B cell (primary cell): Measurements from ENCODE around the gene SOAT2. TPM values are rescaled to one million over a fixed set of nuclear protein-coding genes. Genes with fewer than 3 reads are reported as not detected.

ENCODE experiments used
- ATAC-seq: fragments of 200-7000 bp; cut with Tn5 transposase; one replicate; pipeline ENCODE4 v1.10.0; 2021; ENCODE audit warnings: low read depth, mild to moderate bottlenecking, moderate number of reproducible peaks, moderate library complexity
- CTCF ChIA-PET: fragments of 350-600 bp; sonication (Branson Sonifier 250); formaldehyde crosslinking; loops from one replicate; lab custom pipeline; 2021; ENCODE audit warnings: antibody characterized with exemption, inconsistent platforms; lab: Charles Lee
- POLR2A ChIA-PET: fragments of 350-600 bp; sonication (Branson Sonifier 250); formaldehyde crosslinking; loops from one replicate; lab custom pipeline; 2021; ENCODE audit warnings: antibody characterized with exemption; lab: Charles Lee
- DNase-seq: peaks from one replicate; pipeline ENCODE4 v3.0.0; 2013
- H2AFZ ChIP-seq: 2 replicates; pipeline ENCODE4 v1.6.1; 2012; ENCODE audit warnings: mild to moderate bottlenecking, low read depth, low read length; ENCODE audit not compliant: insufficient read depth, poor library complexity, severe bottlenecking
- H3K27ac ChIP-seq, 2 donors: 1 replicate in 1 of 2; 2 replicates in 1 of 2; pipeline ENCODE4 v1.5.1; 2012 to 2013; ENCODE audit warnings: low read length in 2 of 2, mild to moderate bottlenecking in 2 of 2, moderate library complexity in 1 of 2
- H3K27me3 ChIP-seq, 4 experiments: fragments of 200-600 bp in 1 of 4; sonication (generic) in 1 of 4; replicated peaks in 1 of 4; 1 replicate in 2 of 4; 2 replicates in 2 of 4; pipeline versions ENCODE4 v1.6.1 to v1.7.0; 2013 to 2016; ENCODE audit warnings: low read length in 3 of 4, mild to moderate bottlenecking in 2 of 4, mixed read lengths in 1 of 4, moderate library complexity in 1 of 4; ENCODE audit not compliant: insufficient read depth in 4 of 4, control insufficient read depth in 3 of 4; ENCODE audit errors: control extremely low read depth in 1 of 4
- H3K36me3 ChIP-seq, 2 experiments: replicated peaks in 1 of 2; 1 replicate in 1 of 2; 2 replicates in 1 of 2; pipeline versions ENCODE4 v1.6.1 to v1.7.1; 2013; ENCODE audit warnings: low read length in 1 of 2; ENCODE audit not compliant: insufficient read depth in 2 of 2, control insufficient read depth in 1 of 2; ENCODE audit errors: control extremely low read depth in 1 of 2, extremely low read depth in 1 of 2
- H3K4me1 ChIP-seq, 2 donors: fragments of 200-600 bp in 1 of 2; sonication (generic) in 1 of 2; 1 replicate in 1 of 2; 2 replicates in 1 of 2; pipeline versions ENCODE4 v1.5.1 to v1.6.1; 2013 to 2017; ENCODE audit warnings: low read length in 2 of 2; ENCODE audit not compliant: control insufficient read depth in 2 of 2, insufficient read depth in 2 of 2
- H3K4me2 ChIP-seq: replicated peaks from 2 replicates; pipeline ENCODE3; 2012; ENCODE audit warnings: mild to moderate bottlenecking, low read depth, low read length; ENCODE audit not compliant: poor library complexity, severe bottlenecking
- H3K4me3 ChIP-seq, 5 experiments: fragments of 200-600 bp in 1 of 5; sonication (generic) in 1 of 5; 1 replicate in 3 of 5; 2 replicates in 2 of 5; pipeline versions ENCODE4 v1.5.1 to v1.7.0; 2011 to 2016; ENCODE audit warnings: low read length in 4 of 5, mild to moderate bottlenecking in 4 of 5, low read depth in 2 of 5, control low read depth in 1 of 5, moderate library complexity in 1 of 5; ENCODE audit not compliant: insufficient read depth in 1 of 5; ENCODE audit errors: control extremely low read depth in 1 of 5, extremely low read depth in 1 of 5
- H3K79me2 ChIP-seq: fragments of 200-600 bp; sonication (generic); one replicate; pipeline ENCODE4 v1.6.0; 2016; ENCODE audit warnings: low read length; ENCODE audit not compliant: control insufficient read depth, insufficient read depth
- H3K9ac ChIP-seq: fragments of 200-600 bp; sonication (generic); 2 replicates; pipeline ENCODE4 v1.6.1; 2017; ENCODE audit warnings: mild to moderate bottlenecking, low read length, moderate library complexity
- H3K9me3 ChIP-seq, 3 donors: one replicate each; pipeline versions ENCODE4 v1.6.1 to v1.7.1; 2013; ENCODE audit warnings: low read length in 2 of 3; ENCODE audit not compliant: control insufficient read depth in 2 of 3, insufficient read depth in 1 of 3; ENCODE audit errors: control extremely low read depth in 1 of 3
- H4K20me1 ChIP-seq: 2 replicates; pipeline ENCODE4 v1.6.0; 2012; ENCODE audit warnings: mild to moderate bottlenecking, low read length; ENCODE audit not compliant: insufficient read depth, control insufficient read depth, poor library complexity, severe bottlenecking
- H3K27ac Mint-ChIP-seq: one replicate; pipeline ENCODE4 v1.8.0; 2021; ENCODE audit warnings: mixed read lengths
- H3K27me3 Mint-ChIP-seq: one replicate; pipeline ENCODE4 v1.8.0; 2021; ENCODE audit warnings: mixed read lengths
- H3K4me1 Mint-ChIP-seq: one replicate; pipeline ENCODE4 v1.8.0; 2021; ENCODE audit warnings: mixed read lengths
- H3K4me3 Mint-ChIP-seq: one replicate; pipeline ENCODE4 v1.8.0; 2021; ENCODE audit warnings: mixed read lengths
- H3K9me3 Mint-ChIP-seq: one replicate; pipeline ENCODE4 v1.8.0; 2022; ENCODE audit warnings: mixed read lengths; ENCODE audit not compliant: insufficient read depth
- EZH2 ChIP-seq: IDR thresholded peaks from 2 replicates; pipeline ENCODE4 v1.6.1; 2012; ENCODE audit warnings: borderline replicate concordance, low read depth, mild to moderate bottlenecking, moderate library complexity, low read length; ENCODE audit not compliant: insufficient read depth, poor library complexity, severe bottlenecking
- WGBS: methylation state at CpG from one replicate; pipeline ENCODE4 v1.1.5; 2013; ENCODE audit warnings: missing lambda C conversion rate; ENCODE audit not compliant: insufficient coverage; 5-methylcytosine and 5-hydroxymethylcytosine counted together
- intact Hi-C: fragments of 100-400 bp; cut with micrococcal nuclease; formaldehyde crosslinking; loops from one replicate; pipeline ENCODE4 v1.10.0; 2022
- polyA plus RNA-seq: library from polyadenylated mRNA; depleted of rRNA; stranded (reverse); fragments of >200 nt; gene quantifications from 2 replicates; pipeline ENCODE4 v1.2.3, GENCODE V29; 2012
- total RNA-seq, 2 donors: library from RNA; stranded (reverse); fragments of 120-200 nt in 1 of 2; gene quantifications; 1 replicate in 1 of 2; 2 replicates in 1 of 2; pipeline versions ENCODE4 v1.2.3 to v1.2.4, GENCODE V29; 2013 to 2022
- TF ChIP-seq, protein P1 (sequence below): fragments of 200-600 bp; IDR thresholded peaks from one replicate; pipeline ENCODE4 v1.8.0; 2022; ENCODE audit warnings: antibody characterized with exemption, mild to moderate bottlenecking

The SOAT2 gene
- total and polyA plus RNA-seq, 2 donors (not counting 1 experiment from before 2014, with no cell fraction given) = 0.31 TPM; not detected in 1

- Histone ChIP-seq H3K4me1 (peaks cover 6 to 21% of the 10 kb centered on the region in 2 donors), H3K27me3 (no peaks in the 10 kb centered on the region), H3K4me2 (no peak overlapping the region), H3K27ac (no peak overlapping the region), H3K9me3 (no peaks in the 10 kb centered on the region), H2AFZ (no peak overlapping the region), H3K36me3 (peaks cover 0 to 78% of the 10 kb centered on the region in 2 experiments), H3K9ac (no peak overlapping the region), H3K4me3 (no peak overlapping the region), H3K79me2 (peaks cover 8% of the 10 kb centered on the region), H4K20me1 (peaks cover 33% of the 10 kb centered on the region)
- ATAC-seq = no peak
- Mint-ChIP-seq H3K27me3 (no peaks in the 10 kb centered on the region), H3K9me3 (no peaks in the 10 kb centered on the region), H3K27ac (no peak overlapping the region), H3K4me3 (no peak overlapping the region), H3K4me1 (peaks cover 26% of the 10 kb centered on the region)
- no peak for DNase-seq
- intact Hi-C loops = loop anchor here (10.0 kb wide), 1 partner anchor 253 kb away; the partner anchor contains the start of gene AAAS
- ChIA-PET POLR2A (interaction anchor here (0.7 kb wide), 1 partner anchor 28 kb away, joined by 8 read pairs; no protein-coding TSS in a partner anchor), CTCF (interaction anchor here (0.7 to 14.1 kb wide), 7 partner anchors 8 to 273 kb away, joined by 3 to 344 read pairs (median 3); partner anchors contain the start of genes IGFBP6, SOAT2 and SPRYD3)
- 94% methylated on average over 8 of the region's 11 CpGs for WGBS
- no peak for TF ChIP-seq EZH2
- TF ChIP-seq, protein P1, sequence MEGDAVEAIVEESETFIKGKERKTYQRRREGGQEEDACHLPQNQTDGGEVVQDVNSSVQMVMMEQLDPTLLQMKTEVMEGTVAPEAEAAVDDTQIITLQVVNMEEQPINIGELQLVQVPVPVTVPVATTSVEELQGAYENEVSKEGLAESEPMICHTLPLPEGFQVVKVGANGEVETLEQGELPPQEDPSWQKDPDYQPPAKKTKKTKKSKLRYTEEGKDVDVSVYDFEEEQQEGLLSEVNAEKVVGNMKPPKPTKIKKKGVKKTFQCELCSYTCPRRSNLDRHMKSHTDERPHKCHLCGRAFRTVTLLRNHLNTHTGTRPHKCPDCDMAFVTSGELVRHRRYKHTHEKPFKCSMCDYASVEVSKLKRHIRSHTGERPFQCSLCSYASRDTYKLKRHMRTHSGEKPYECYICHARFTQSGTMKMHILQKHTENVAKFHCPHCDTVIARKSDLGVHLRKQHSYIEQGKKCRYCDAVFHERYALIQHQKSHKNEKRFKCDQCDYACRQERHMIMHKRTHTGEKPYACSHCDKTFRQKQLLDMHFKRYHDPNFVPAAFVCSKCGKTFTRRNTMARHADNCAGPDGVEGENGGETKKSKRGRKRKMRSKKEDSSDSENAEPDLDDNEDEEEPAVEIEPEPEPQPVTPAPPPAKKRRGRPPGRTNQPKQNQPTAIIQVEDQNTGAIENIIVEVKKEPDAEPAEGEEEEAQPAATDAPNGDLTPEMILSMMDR = no peak
Observed at GRCh38 chr12:53071591-53072551, 31.4 kb upstream of the SOAT2 start.
